ENCODE results near the gene MEIOB.

Gene MEIOB

DNA sequence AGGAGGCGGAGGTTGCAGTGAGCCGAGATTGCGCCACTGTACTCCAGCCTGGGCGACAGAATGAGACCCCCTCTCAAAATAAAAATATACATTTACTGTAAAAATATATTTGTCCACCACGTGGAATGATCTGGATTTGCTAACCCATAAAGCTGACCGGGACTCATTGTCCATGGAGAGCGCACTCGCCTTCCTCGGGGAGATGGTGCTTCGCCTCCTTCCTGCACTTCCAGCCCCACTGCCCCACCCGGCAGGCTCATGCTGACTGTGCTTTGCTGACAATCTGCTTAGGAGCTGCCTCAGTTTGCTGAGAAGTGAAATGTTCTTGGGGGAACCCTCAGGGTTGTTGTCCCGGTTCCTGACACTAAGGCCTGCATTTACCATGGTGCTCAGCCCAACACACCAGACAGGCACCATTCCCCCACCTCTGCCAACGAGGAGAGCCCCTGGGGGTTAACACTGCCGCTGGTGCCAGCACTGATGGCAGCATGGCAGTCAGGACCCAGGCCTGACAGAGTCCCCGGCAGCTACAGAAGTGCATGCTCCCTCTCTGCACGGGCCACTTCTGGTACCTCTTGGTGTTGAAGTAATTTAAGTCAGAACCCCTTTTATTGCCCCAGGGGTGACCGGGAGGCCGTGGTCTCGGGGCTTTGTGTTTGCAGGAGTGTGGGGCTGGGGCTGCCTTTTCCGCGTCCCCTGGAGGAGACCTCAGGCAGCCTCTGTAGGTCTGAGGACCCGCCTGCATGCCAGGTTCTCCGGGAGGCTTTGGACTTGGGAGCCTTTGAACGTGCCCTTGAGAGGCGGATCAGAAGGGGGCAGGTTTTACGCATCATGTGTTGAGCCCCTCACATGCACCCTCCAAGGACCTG, 86.8 kb downstream of the MEIOB start:
- no peak for DNase-seq

Data from 8988T (cell line).